Stimulated activated memory B cell treated with anti-CD40 and anti-IgM and Interleukin-4, amounts not matched to agents 10 μg/mL and 1 μg/mL and 100 μg/mL, for 72 hours (primary cell): ENCODE data around the gene TMEM139.
A peak's percentile ranks its signal among the peaks of the same experiment; 100 is the strongest.

ENCODE experiments used
- ATAC-seq: fragments of 150-1000 bp; cut with Tn5 transposase; 2 replicates; pipeline ENCODE4 v1.10.0; 2021
- H3K27ac Mint-ChIP-seq: one replicate; pipeline ENCODE4 v1.8.0; 2022; ENCODE audit warnings: mild to moderate bottlenecking, mixed read lengths
- H3K27me3 Mint-ChIP-seq: one replicate; pipeline ENCODE4 v1.8.0; 2022; ENCODE audit warnings: mixed read lengths
- H3K36me3 Mint-ChIP-seq: one replicate; pipeline ENCODE4 v1.8.0; 2022; ENCODE audit warnings: mixed read lengths
- H3K4me1 Mint-ChIP-seq: one replicate; pipeline ENCODE4 v1.8.0; 2022; ENCODE audit warnings: mixed read lengths
- H3K4me3 Mint-ChIP-seq: one replicate; pipeline ENCODE4 v1.8.0; 2022; ENCODE audit warnings: mild to moderate bottlenecking, moderate library complexity, mixed read lengths
- H3K9me3 Mint-ChIP-seq: one replicate; pipeline ENCODE4 v1.8.0; 2022; ENCODE audit warnings: mixed read lengths

Gene TMEM139

DNA sequence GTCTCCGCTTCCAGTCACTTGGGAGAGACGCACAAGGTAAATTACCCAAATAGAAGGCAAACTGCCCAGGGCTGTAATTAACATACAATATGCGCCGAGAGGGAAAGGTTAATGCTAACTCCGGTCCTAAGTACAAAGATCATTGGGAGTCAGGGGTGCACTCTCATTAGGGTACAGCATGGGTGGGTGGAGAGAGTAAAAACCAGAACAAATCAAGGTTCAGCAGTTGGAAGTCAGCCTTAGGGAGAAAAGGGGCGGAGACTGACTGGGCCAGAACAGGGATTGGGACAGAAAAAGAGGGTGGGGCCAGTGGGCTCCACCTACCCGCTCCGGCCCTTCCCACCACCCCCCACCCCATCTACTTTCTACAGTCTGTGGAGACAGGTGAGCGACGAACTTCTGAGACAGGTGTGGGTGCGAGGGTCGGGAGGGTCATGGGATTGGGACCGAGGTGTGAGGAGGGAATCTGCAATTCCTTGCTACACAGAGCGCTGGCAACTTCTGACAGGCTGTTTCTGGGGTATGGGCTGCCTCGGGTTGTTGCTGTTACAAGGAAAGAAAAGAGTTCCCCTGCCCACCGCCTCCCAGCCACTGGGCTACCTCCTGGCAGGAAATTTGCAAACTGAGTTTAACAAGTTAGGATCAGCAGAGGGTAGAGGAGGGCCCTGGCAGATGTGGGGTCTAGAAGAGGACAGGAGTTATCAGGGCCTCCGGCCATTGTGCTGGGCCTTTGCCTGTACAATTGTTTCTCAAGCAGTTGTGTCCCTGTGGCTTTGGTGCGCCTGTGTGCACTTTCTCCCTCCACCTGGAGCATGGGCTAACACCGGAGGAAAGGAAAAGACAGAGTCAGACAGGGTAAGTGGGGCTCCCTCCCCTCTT is at the start of gene TMEM139:
TSS of gene TMEM139 (plus strand) at position 368 of the 879 bp plus-strand sequence. CDS start 1,000 bp downstream, outside the sequence.
- Mint-ChIP-seq H3K36me3 (no peaks in the 10 kb centered on the region), H3K9me3 (peaks cover 3% of the 10 kb centered on the region), H3K27ac (peak within 1 kb of the TSS; percentile 85), H3K4me1 (peaks cover 46% of the 10 kb centered on the region), H3K4me3 (peak within 1 kb of the TSS; percentile 54), H3K27me3 (no peaks in the 10 kb centered on the region)
- no peak for ATAC-seq

DNA sequence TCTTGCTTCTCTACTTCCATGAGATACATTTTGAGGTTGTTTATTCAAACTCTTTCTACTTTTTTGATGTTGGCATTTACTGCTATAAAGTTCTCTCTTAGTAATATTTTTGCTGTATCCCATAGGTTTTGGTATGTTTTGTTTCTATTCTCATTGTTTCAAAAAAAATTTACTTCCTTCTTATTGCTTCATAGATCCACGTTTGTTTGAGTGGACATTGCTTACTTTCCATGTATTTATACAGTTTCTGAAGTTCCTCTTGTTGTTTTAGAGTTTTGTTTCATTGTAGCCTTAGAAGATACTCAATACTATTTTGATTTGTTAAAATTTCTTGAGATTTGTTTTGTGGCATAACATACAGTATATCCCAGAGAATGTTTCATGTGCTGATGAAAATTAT is 49.2 kb upstream of the TMEM139 start:
- Mint-ChIP-seq H3K27ac (no peak overlapping the region), H3K4me3 (no peak overlapping the region), H3K36me3 (peaks cover 20% of the 10 kb centered on the region), H3K9me3 (peaks cover 21% of the 10 kb centered on the region), H3K27me3 (peaks cover 23% of the 10 kb centered on the region), H3K4me1 (no peaks in the 10 kb centered on the region)
- ATAC-seq = no peak

GRCh38 chr7:143236408-143236990 is 48.3 kb upstream of the TMEM139 start:
- no peaks in the 10 kb centered on the region for H3K4me1 Mint-ChIP-seq
- H3K27me3 Mint-ChIP-seq = peaks cover 30% of the 10 kb centered on the region
- H3K4me3 Mint-ChIP-seq = no peak overlapping the region
- H3K36me3 Mint-ChIP-seq = peaks cover 20% of the 10 kb centered on the region
- no peak overlapping the region for H3K27ac Mint-ChIP-seq
- H3K9me3 Mint-ChIP-seq = peaks cover 21% of the 10 kb centered on the region
- ATAC-seq = no peak

- Mint-ChIP-seq H3K27ac (no peak overlapping the region), H3K4me1 (no peaks in the 10 kb centered on the region), H3K4me3 (no peak overlapping the region), H3K27me3 (peaks cover 30% of the 10 kb centered on the region), H3K36me3 (peaks cover 20% of the 10 kb centered on the region), H3K9me3 (peaks cover 21% of the 10 kb centered on the region)
- ATAC-seq = no peak
Measured at GRCh38 chr7:143237366-143237765, 47.4 kb upstream of the TMEM139 start.

DNA sequence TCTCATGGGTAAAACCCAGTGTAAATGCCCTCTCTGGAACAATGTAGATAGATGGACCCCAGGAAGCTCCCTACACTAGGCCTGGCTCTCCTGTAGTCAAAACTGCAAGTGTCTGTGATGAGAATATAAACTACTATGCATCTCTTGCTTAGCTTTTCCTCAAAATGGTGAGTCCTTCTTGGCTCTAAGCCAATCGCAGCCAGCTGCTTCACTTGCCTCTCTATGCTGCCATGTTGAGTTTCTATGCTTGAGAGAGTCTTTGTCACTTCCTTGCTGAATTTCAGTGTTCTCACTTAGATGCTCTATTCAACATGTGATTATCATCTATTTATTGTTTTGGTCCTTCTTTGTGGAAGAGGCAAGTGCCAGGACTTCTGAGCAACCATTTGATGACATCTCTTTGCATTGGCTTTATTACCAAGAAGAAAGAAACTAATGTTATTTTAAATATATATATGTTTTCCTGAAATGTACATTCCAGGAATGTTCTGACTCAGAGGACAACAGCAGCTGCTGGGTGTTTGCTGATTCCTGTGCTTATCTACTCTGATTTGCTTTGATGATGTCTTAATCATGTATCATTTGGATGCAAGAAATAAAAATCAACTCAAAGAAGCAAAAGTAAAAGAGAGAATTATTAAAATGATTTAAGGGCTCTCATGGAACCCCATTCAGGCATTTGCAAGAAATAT is 46.3 kb upstream of the TMEM139 start:
- Mint-ChIP-seq H3K4me3 (no peak overlapping the region), H3K36me3 (peaks cover 20% of the 10 kb centered on the region), H3K4me1 (no peaks in the 10 kb centered on the region), H3K9me3 (peaks cover 21% of the 10 kb centered on the region), H3K27me3 (peaks cover 30% of the 10 kb centered on the region), H3K27ac (no peak overlapping the region)
- no peak for ATAC-seq

DNA sequence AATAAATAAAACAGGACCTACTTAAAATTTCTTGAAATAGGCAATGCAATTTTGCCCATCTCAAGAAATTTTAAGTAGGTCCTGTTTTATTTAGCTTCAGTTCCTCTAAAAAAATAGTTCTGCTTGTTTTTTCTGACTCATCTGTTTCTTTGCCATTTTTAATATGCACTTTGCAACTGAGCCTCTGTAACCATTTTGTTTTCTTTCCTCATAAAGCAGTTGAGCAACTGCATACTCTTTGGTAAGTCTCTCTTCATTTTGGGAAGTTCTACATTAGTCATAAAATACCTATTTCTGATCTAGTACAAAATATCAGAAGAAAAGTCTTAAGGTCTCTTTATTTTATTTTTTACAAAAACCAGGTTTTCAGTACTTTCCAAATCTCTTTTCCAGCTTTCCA is 44.9 kb upstream of the TMEM139 start:
- H3K27me3 Mint-ChIP-seq = peaks cover 30% of the 10 kb centered on the region
- no peak overlapping the region for H3K27ac Mint-ChIP-seq
- no peak for ATAC-seq
- no peak overlapping the region for H3K4me3 Mint-ChIP-seq
- H3K9me3 Mint-ChIP-seq = peaks cover 21% of the 10 kb centered on the region
- no peaks in the 10 kb centered on the region for H3K4me1 Mint-ChIP-seq
- H3K36me3 Mint-ChIP-seq = peaks cover 20% of the 10 kb centered on the region

DNA sequence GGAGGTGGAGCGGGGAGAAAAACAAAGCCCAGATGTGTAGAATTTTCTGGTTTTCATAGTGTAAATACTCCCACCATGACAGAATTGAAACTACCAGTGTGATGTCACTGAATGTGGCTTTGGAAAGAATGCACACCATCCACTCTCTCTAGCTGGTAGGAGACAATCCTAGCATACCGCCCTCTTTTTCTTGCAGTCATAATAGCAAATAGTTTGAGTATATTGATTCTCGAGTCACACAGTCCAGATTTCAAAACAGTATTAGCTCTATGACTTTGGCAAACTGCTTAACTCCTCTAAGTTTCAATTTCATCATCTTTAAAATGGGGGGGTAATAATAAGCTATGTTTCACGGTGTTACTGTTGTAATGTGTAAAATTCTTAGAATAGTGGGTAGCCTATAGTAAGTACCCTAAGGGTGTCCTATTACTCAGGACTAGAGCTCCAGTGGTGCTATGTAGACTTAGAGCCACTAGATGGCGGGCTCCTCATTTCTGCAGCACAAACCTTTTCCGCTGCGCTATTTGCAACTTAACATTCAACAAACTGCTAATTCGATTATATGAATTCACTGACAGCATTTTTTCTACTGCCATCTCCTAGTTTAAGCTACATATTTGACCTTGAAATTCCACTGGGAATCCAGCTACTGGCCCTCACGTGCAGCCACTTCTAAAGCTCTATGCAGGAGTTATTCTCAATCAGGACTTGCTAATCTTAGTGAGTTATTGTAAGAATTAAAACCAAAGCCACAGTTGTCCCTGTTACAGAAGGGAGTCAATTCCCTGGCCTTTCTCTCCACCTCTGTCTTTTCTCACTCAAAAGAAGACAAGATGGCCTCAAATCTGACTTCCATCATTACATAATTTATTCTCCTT is 44.2 kb upstream of the TMEM139 start:
- peaks cover 17% of the 10 kb centered on the region for H3K9me3 Mint-ChIP-seq
- no peak overlapping the region for H3K4me3 Mint-ChIP-seq
- peaks cover 17% of the 10 kb centered on the region for H3K36me3 Mint-ChIP-seq
- H3K27ac Mint-ChIP-seq = no peak overlapping the region
- H3K27me3 Mint-ChIP-seq = peaks cover 23% of the 10 kb centered on the region
- peaks cover 3% of the 10 kb centered on the region for H3K4me1 Mint-ChIP-seq
- ATAC-seq = peak; percentile 74

- Mint-ChIP-seq H3K4me3 (no peak overlapping the region), H3K9me3 (peaks cover under 1% of the 10 kb centered on the region), H3K4me1 (peaks cover 14% of the 10 kb centered on the region), H3K27me3 (peaks cover 7% of the 10 kb centered on the region), H3K36me3 (peaks cover under 1% of the 10 kb centered on the region), H3K27ac (no peak overlapping the region)
- ATAC-seq = no peak
Measured at GRCh38 chr7:143242306-143242705, 42.5 kb upstream of the TMEM139 start.

DNA sequence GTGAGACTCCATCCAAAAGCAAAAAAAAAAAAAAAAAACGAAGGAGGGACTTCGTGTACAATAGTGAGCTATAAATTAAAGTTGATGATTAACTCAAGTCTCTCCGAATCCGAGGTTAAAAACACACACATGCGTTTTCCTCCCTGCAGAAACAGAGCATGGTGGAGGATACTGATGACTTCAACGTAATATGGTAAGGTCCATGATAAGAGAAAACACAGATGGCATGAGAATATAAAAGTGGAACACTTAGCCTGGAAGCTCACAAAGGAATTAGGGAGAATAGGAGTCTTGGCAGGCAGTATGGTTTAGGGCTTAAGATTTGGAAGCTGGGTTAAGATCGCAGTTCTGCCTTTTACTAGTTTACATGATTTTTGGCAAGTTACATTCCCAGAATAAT is 41.6 kb upstream of the TMEM139 start:
- Mint-ChIP-seq H3K27ac (no peak overlapping the region), H3K9me3 (no peaks in the 10 kb centered on the region), H3K4me1 (peaks cover 19% of the 10 kb centered on the region), H3K36me3 (no peaks in the 10 kb centered on the region), H3K4me3 (no peak overlapping the region), H3K27me3 (peaks cover 7% of the 10 kb centered on the region)
- ATAC-seq = no peak

GRCh38 chr7:143243614-143244013 is 41.1 kb upstream of the TMEM139 start:
- Mint-ChIP-seq H3K27ac (no peak overlapping the region), H3K4me3 (no peak overlapping the region), H3K36me3 (no peaks in the 10 kb centered on the region), H3K9me3 (no peaks in the 10 kb centered on the region), H3K4me1 (peaks cover 23% of the 10 kb centered on the region), H3K27me3 (peaks cover 7% of the 10 kb centered on the region)
- no peak for ATAC-seq

GRCh38 chr7:143244321-143244720 is 40.4 kb upstream of the TMEM139 start:
- Mint-ChIP-seq H3K4me1 (peaks cover 23% of the 10 kb centered on the region), H3K9me3 (peaks cover 3% of the 10 kb centered on the region), H3K27me3 (peaks cover 7% of the 10 kb centered on the region), H3K27ac (no peak overlapping the region), H3K36me3 (peaks cover 4% of the 10 kb centered on the region), H3K4me3 (no peak overlapping the region)
- no peak for ATAC-seq

- H3K4me3 Mint-ChIP-seq = no peak overlapping the region
- ATAC-seq = no peak
- peaks cover 23% of the 10 kb centered on the region for H3K4me1 Mint-ChIP-seq
Measured at GRCh38 chr7:143245123-143245522, 39.6 kb upstream of the TMEM139 start.

DNA sequence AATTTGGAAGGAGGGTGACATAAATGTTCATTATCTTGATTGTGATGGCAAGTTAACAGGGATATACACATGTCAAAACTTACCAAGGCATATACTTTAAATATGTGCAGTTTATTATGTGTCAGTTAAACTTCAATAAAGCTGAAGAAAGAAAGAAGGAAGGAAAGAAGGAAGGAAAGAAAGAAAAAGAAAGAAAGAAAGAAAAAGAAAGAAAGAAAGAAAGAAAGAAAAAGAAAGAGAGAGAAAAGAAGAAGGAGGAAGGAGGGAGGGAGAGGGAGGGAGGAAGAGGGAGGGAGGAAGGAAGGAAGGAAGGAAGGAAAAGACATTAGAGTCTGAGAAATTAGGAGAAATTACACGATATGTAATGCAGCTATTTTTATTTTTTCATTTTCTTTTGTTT is 37.4 kb upstream of the TMEM139 start:
- Mint-ChIP-seq H3K27me3 (no peaks in the 10 kb centered on the region), H3K27ac (peak overlapping the region; percentile 67), H3K9me3 (peaks cover 7% of the 10 kb centered on the region), H3K36me3 (peaks cover 5% of the 10 kb centered on the region), H3K4me1 (peaks cover 42% of the 10 kb centered on the region), H3K4me3 (no peak overlapping the region)
- ATAC-seq = no peak

More at GRCh38 chr7:143245123-143245522, 39.6 kb upstream of the TMEM139 start:
- Mint-ChIP-seq H3K36me3 (peaks cover 5% of the 10 kb centered on the region), H3K9me3 (peaks cover 6% of the 10 kb centered on the region), H3K27me3 (peaks cover 7% of the 10 kb centered on the region), H3K27ac (no peak overlapping the region)

DNA sequence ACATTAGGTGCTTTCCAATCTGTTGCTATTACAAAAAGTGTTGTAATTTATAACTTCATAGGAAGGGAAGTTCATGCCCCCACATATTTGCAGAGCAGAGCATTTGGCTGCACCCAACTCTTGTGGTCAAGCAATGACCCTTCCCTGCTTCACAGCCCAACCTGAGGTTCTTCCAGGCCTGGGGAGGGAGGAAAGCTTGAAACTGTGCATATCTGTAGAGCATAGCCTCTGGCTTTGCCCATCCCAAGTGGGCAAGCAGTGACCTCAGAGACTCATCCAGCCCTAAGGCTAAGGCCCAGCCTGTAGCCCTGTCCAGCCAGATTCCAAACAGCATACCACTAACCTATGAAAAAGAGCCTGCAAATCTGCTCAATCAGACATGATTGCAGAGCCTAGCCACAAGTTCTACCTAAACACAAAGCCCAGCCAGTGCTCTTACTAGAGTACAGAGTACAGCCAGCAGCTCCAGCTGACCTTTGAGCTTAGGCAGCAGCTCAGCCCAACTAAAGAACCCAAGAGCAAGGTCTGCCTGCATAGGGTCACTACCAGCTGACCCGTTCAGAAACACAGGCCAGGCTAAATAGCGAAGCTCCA is 35.9 kb upstream of the TMEM139 start:
- H3K36me3 Mint-ChIP-seq = peaks cover 5% of the 10 kb centered on the region
- ATAC-seq = no peak
- H3K27ac Mint-ChIP-seq = no peak overlapping the region
- H3K4me3 Mint-ChIP-seq = no peak overlapping the region
- H3K4me1 Mint-ChIP-seq = peaks cover 45% of the 10 kb centered on the region
- H3K9me3 Mint-ChIP-seq = peaks cover 14% of the 10 kb centered on the region
- H3K27me3 Mint-ChIP-seq = no peaks in the 10 kb centered on the region
